Naive thymus-derived CD4-positive, alpha-beta T cell (primary cell): ENCODE data around the gene PIGV. TPM values are rescaled to one million over a fixed set of nuclear protein-coding genes. Genes with fewer than 3 reads are reported as not detected.
A peak's percentile ranks its signal among the peaks of the same experiment; 100 is the strongest.

Source experiments
- ATAC-seq: fragments of 150-1000 bp; cut with Tn5 transposase; 2 replicates; pipeline ENCODE4 v1.10.0; 2021; ENCODE audit warnings: mild to moderate bottlenecking, moderate library complexity
- CTCF ChIA-PET: fragments of 350-600 bp; sonication (Branson Sonifier 250); formaldehyde crosslinking; loops from one replicate; lab custom pipeline; 2021; ENCODE audit warnings: antibody characterized with exemption; lab: Charles Lee
- POLR2A ChIA-PET: fragments of 350-600 bp; sonication (Branson Sonifier 250); formaldehyde crosslinking; loops from one replicate; lab custom pipeline; 2021; ENCODE audit warnings: antibody characterized with exemption, inconsistent platforms; lab: Charles Lee
- DNase-seq, 9 donors: peaks; one replicate each; pipeline versions ENCODE4 v3.0.0 to v3.0.0-alpha.2; 2020 to 2022; ENCODE audit warnings: mixed read lengths in 1 of 9
- H3K27ac ChIP-seq: one replicate; pipeline ENCODE4 v1.7.0; 2013; ENCODE audit warnings: mild to moderate bottlenecking, low read depth, low read length, moderate library complexity
- H3K27me3 ChIP-seq, 2 donors: one replicate each; pipeline ENCODE4 v1.7.0; 2013; ENCODE audit warnings: low read length in 2 of 2, mild to moderate bottlenecking in 2 of 2, moderate library complexity in 2 of 2; ENCODE audit not compliant: control insufficient read depth in 2 of 2, insufficient read depth in 2 of 2
- H3K36me3 ChIP-seq, 3 experiments: 1 replicate in 2 of 3; 2 replicates in 1 of 3; pipeline ENCODE4 v1.7.0; 2013; ENCODE audit warnings: low read length in 3 of 3, mild to moderate bottlenecking in 3 of 3, moderate library complexity in 1 of 3; ENCODE audit not compliant: insufficient read depth in 3 of 3, control insufficient read depth in 2 of 3
- H3K4me1 ChIP-seq, 2 donors: one replicate each; pipeline ENCODE4 v1.7.0; 2013; ENCODE audit warnings: low read length in 2 of 2, mild to moderate bottlenecking in 2 of 2, moderate library complexity in 1 of 2; ENCODE audit not compliant: control insufficient read depth in 2 of 2, insufficient read depth in 2 of 2
- H3K4me3 ChIP-seq: 2 replicates; pipeline ENCODE4 v1.7.0; 2013; ENCODE audit warnings: mild to moderate bottlenecking, low read length
- H3K9me3 ChIP-seq, 3 experiments: 1 replicate in 2 of 3; 2 replicates in 1 of 3; pipeline ENCODE4 v1.7.0; 2013; ENCODE audit warnings: low read length in 3 of 3; ENCODE audit not compliant: control insufficient read depth in 2 of 3
- H3K27ac Mint-ChIP-seq, 9 donors: one replicate each; pipeline ENCODE4 v1.8.0; 2020 to 2022; ENCODE audit warnings: mixed read lengths in 9 of 9, mild to moderate bottlenecking in 8 of 9, moderate library complexity in 5 of 9, inconsistent platforms in 2 of 9
- H3K27me3 Mint-ChIP-seq, 5 donors: one replicate each; pipeline ENCODE4 v1.8.0; 2021 to 2022; ENCODE audit warnings: mixed read lengths in 5 of 5, mild to moderate bottlenecking in 1 of 5
- H3K36me3 Mint-ChIP-seq, 5 donors: one replicate each; pipeline ENCODE4 v1.8.0; 2020 to 2022; ENCODE audit warnings: mixed read lengths in 5 of 5, mild to moderate bottlenecking in 3 of 5, inconsistent platforms in 1 of 5
- H3K4me1 Mint-ChIP-seq, 7 donors: one replicate each; pipeline ENCODE4 v1.8.0; 2020 to 2022; ENCODE audit warnings: mixed read lengths in 7 of 7, mild to moderate bottlenecking in 3 of 7, inconsistent platforms in 1 of 7
- H3K4me3 Mint-ChIP-seq, 10 donors: one replicate each; pipeline ENCODE4 v1.8.0; 2020 to 2022; ENCODE audit warnings: mild to moderate bottlenecking in 10 of 10, mixed read lengths in 10 of 10, moderate library complexity in 6 of 10, inconsistent platforms in 2 of 10
- H3K9me3 Mint-ChIP-seq, 11 donors: one replicate each; pipeline ENCODE4 v1.8.0; 2020 to 2022; ENCODE audit warnings: mixed read lengths in 11 of 11, mild to moderate bottlenecking in 4 of 11, inconsistent platforms in 1 of 11, moderate library complexity in 1 of 11
- intact Hi-C, 2 donors: fragments of 100-400 bp; cut with micrococcal nuclease; formaldehyde crosslinking; loops; one replicate each; pipeline ENCODE4 v1.15.1; 2023
- polyA plus RNA-seq, 2 donors: library from polyadenylated mRNA; unstranded; fragments of 300-500 nt; fragmentation: Illumina TruSeq; gene quantifications; one replicate each; pipeline ENCODE4 v1.2.3, GENCODE V29; 2021
- total RNA-seq, 6 experiments: library from RNA in 5 of 6; stranded (reverse) in 5 of 6; gene quantifications; 1 replicate in 5 of 6; 2 replicates in 1 of 6; pipeline ENCODE4 v1.2.3 and lab custom pipeline; 2021 to 2026

Gene PIGV
- total and polyA plus RNA-seq, 7 experiments from 2014 or later, result 7.0 to 17.9 (median 14.8) TPM

GRCh38 chr1:26791148-26791547, 3.4 kb downstream of the PIGV start:
- Histone ChIP-seq H3K27ac (no peak overlapping the region), H3K36me3 (peaks cover 0 to 35% (median 3%) of the 10 kb centered on the region in 3 experiments), H3K4me1 (peaks cover 21 to 32% of the 10 kb centered on the region in 2 donors), H3K9me3 (no peaks in the 10 kb centered on the region), H3K27me3 (no peaks in the 10 kb centered on the region), H3K4me3 (no peak overlapping the region)
- CTCF ChIA-PET, result interaction anchor here (0.6 to 5.9 kb wide), 11 partner anchors 9 to 189 kb away, joined by 3 to 207 read pairs (median 6); no protein-coding TSS in a partner anchor
- H3K9me3 Mint-ChIP-seq, result peaks cover 0 to 4% (median 0%) of the 10 kb centered on the region in 11 donors
- peak overlapping the region in 1 of 10 donors; percentile 89 for H3K4me3 Mint-ChIP-seq
- H3K27me3 Mint-ChIP-seq, result no peaks in the 10 kb centered on the region
- intact Hi-C loops, result no loop called here
- ATAC-seq, result no peak
- POLR2A ChIA-PET, result interaction anchor here (0.6 to 8.5 kb wide), 7 partner anchors 8 to 187 kb away, joined by 3 to 383 read pairs (median 5); partner anchors contain the start of gene ARID1A
- H3K36me3 Mint-ChIP-seq, result peaks cover 13 to 23% (median 21%) of the 10 kb centered on the region in 5 donors
- H3K27ac Mint-ChIP-seq, result peak overlapping the region in 3 of 9 donors; percentile 12 to 100 (median 14)
- no peak for DNase-seq
- peaks cover 20 to 64% (median 40%) of the 10 kb centered on the region in 7 donors for H3K4me1 Mint-ChIP-seq

- H3K4me3 Mint-ChIP-seq, result peak overlapping the region in 1 of 10 donors; percentile 89
- no peaks in the 10 kb centered on the region for H3K9me3 ChIP-seq
- ATAC-seq (no peak), DNase-seq (no peak)
- ChIA-PET POLR2A (interaction anchor here (0.6 to 4.6 kb wide), 5 partner anchors 8 to 187 kb away, joined by 3 to 74 read pairs (median 4); no protein-coding TSS in a partner anchor), CTCF (interaction anchor here (0.6 to 5.9 kb wide), 10 partner anchors 9 to 189 kb away, joined by 3 to 207 read pairs (median 4); no protein-coding TSS in a partner anchor)
- no peak overlapping the region for H3K4me3 ChIP-seq
- intact Hi-C loops, result no loop called here
- H3K36me3 ChIP-seq, result peaks cover 0 to 37% (median 3%) of the 10 kb centered on the region in 3 experiments
- H3K27ac ChIP-seq, result no peak overlapping the region
- peaks cover 17 to 64% (median 36%) of the 10 kb centered on the region in 7 donors for H3K4me1 Mint-ChIP-seq
- peak overlapping the region in 1 of 9 donors; percentile 100 for H3K27ac Mint-ChIP-seq
- peaks cover 16 to 27% of the 10 kb centered on the region in 2 donors for H3K4me1 ChIP-seq
- H3K27me3 ChIP-seq, result no peaks in the 10 kb centered on the region
- H3K9me3 Mint-ChIP-seq, result peaks cover 0 to 4% (median 0%) of the 10 kb centered on the region in 11 donors
- H3K27me3 Mint-ChIP-seq, result no peaks in the 10 kb centered on the region
- peaks cover 13 to 28% (median 25%) of the 10 kb centered on the region in 5 donors for H3K36me3 Mint-ChIP-seq
Observed at GRCh38 chr1:26791626-26792025, 3.9 kb downstream of the PIGV start.

- Mint-ChIP-seq H3K27ac (peak overlapping the region in 5 of 9 donors; percentile 0 to 56 (median 19)), H3K27me3 (no peaks in the 10 kb centered on the region), H3K36me3 (peaks cover 13 to 35% (median 28%) of the 10 kb centered on the region in 5 donors), H3K9me3 (no peaks in the 10 kb centered on the region), H3K4me1 (peaks cover 11 to 64% (median 27%) of the 10 kb centered on the region in 7 donors), H3K4me3 (peak overlapping the region in 2 of 10 donors; percentile 21)
- peaks cover 9 to 19% of the 10 kb centered on the region in 2 donors for H3K4me1 ChIP-seq
- no peaks in the 10 kb centered on the region for H3K27me3 ChIP-seq
- CTCF ChIA-PET, result interaction anchor here (5.9 kb wide), 1 partner anchor 190 kb away, joined by 207 read pairs; no protein-coding TSS in a partner anchor
- POLR2A ChIA-PET, result interaction anchor here (0.7 kb wide), 1 partner anchor 806 kb away, joined by 3 read pairs; no protein-coding TSS in a partner anchor
- no peak overlapping the region for H3K27ac ChIP-seq
- intact Hi-C loops, result no loop called here
- H3K9me3 ChIP-seq, result no peaks in the 10 kb centered on the region
- H3K4me3 ChIP-seq, result no peak overlapping the region
- DNase-seq (no peak), ATAC-seq (no peak)
- H3K36me3 ChIP-seq, result peaks cover 0 to 40% (median 3%) of the 10 kb centered on the region in 3 experiments
Observed at GRCh38 chr1:26792924-26793323, 5.2 kb downstream of the PIGV start.

GRCh38 chr1:26794391-26794790, 6.6 kb downstream of the PIGV start:
- Histone ChIP-seq H3K9me3 (no peaks in the 10 kb centered on the region), H3K36me3 (peaks cover 0 to 40% (median 3%) of the 10 kb centered on the region in 3 experiments), H3K4me1 (peaks cover 7 to 20% of the 10 kb centered on the region in 2 donors), H3K4me3 (no peak overlapping the region), H3K27ac (no peak overlapping the region), H3K27me3 (no peaks in the 10 kb centered on the region)
- DNase-seq, result no peak
- Mint-ChIP-seq H3K4me1 (peaks cover 4 to 63% (median 23%) of the 10 kb centered on the region in 7 donors), H3K9me3 (no peaks in the 10 kb centered on the region), H3K4me3 (no peak overlapping the region), H3K27me3 (no peaks in the 10 kb centered on the region), H3K36me3 (peaks cover 13 to 35% (median 28%) of the 10 kb centered on the region in 5 donors), H3K27ac (peak overlapping the region in 1 of 9 donors; percentile 18)
- ChIA-PET POLR2A (interaction anchor here (0.6 kb wide), 1 partner anchor 46 kb away, joined by 3 read pairs; no protein-coding TSS in a partner anchor), CTCF (interaction anchor here (1.0 to 1.4 kb wide), 3 partner anchors 91 to 195 kb away, joined by 3 read pairs; no protein-coding TSS in a partner anchor)
- intact Hi-C loops, result no loop called here
- ATAC-seq, result no peak

GRCh38 chr1:26797627-26798026, 9.9 kb downstream of the PIGV start:
- ATAC-seq, result no peak
- peak overlapping the region in 7 of 9 donors; percentile 36 to 80 (median 57) for H3K27ac Mint-ChIP-seq
- peaks cover 13 to 38% (median 28%) of the 10 kb centered on the region in 5 donors for H3K36me3 Mint-ChIP-seq
- H3K9me3 Mint-ChIP-seq, result no peaks in the 10 kb centered on the region
- H3K4me3 Mint-ChIP-seq, result no peak overlapping the region
- ChIA-PET POLR2A (interaction anchor here (0.7 kb wide), 1 partner anchor 9 kb away, joined by 3 read pairs; the partner anchor contains the start of gene PIGV), CTCF (no interaction called here)
- no peaks in the 10 kb centered on the region for H3K9me3 ChIP-seq
- H3K4me3 ChIP-seq, result no peak overlapping the region
- no peak for DNase-seq
- H3K4me1 Mint-ChIP-seq, result peaks cover 19 to 65% (median 33%) of the 10 kb centered on the region in 7 donors
- H3K36me3 ChIP-seq, result peaks cover 0 to 32% (median 3%) of the 10 kb centered on the region in 3 experiments
- no peaks in the 10 kb centered on the region for H3K27me3 Mint-ChIP-seq
- no peak overlapping the region for H3K27ac ChIP-seq
- intact Hi-C loops, result no loop called here
- no peaks in the 10 kb centered on the region for H3K27me3 ChIP-seq
- H3K4me1 ChIP-seq, result peaks cover 12 to 35% of the 10 kb centered on the region in 2 donors

GRCh38 chr1:26799479-26800142, 11.9 kb downstream of the PIGV start:
- Mint-ChIP-seq H3K27me3 (no peaks in the 10 kb centered on the region), H3K36me3 (peaks cover 5 to 23% (median 17%) of the 10 kb centered on the region in 5 donors), H3K4me3 (peak overlapping the region in 6 of 10 donors; percentile 31 to 84 (median 66)), H3K9me3 (no peaks in the 10 kb centered on the region), H3K4me1 (peaks cover 19 to 56% (median 28%) of the 10 kb centered on the region in 7 donors), H3K27ac (peak overlapping the region; percentile 82 to 96 (median 92))
- ATAC-seq (peak; percentile 18), DNase-seq (no peak)
- Histone ChIP-seq H3K27ac (peak overlapping the region; percentile 49), H3K4me3 (no peak overlapping the region), H3K9me3 (no peaks in the 10 kb centered on the region), H3K27me3 (no peaks in the 10 kb centered on the region), H3K4me1 (peaks cover 12 to 35% of the 10 kb centered on the region in 2 donors), H3K36me3 (peaks cover 0 to 13% (median 0%) of the 10 kb centered on the region in 3 experiments)
- intact Hi-C loops, result loop anchor here in 1 of 2 donors (1.0 kb wide), 1 partner anchor 10 kb away; no protein-coding TSS in a partner anchor
- CTCF ChIA-PET, result interaction anchor here (0.9 to 3.3 kb wide), 7 partner anchors 10 to 630 kb away, joined by 3 to 29 read pairs (median 3); partner anchors contain the start of gene ZNF593
- POLR2A ChIA-PET, result interaction anchor here (0.5 to 4.0 kb wide), 9 partner anchors 9 to 326 kb away, joined by 3 to 33 read pairs (median 3); partner anchors contain the start of gene PIGV
